ENCODE data around the gene LRCH4. TPM values are rescaled to one million over a fixed set of nuclear protein-coding genes. Genes with fewer than 3 reads are reported as not detected.
A peak's percentile ranks its signal among the peaks of the same experiment; 100 is the strongest.

The LRCH4 gene
- total RNA-seq, 1 donor from 2014 or later = 76.6 TPM

DNA sequence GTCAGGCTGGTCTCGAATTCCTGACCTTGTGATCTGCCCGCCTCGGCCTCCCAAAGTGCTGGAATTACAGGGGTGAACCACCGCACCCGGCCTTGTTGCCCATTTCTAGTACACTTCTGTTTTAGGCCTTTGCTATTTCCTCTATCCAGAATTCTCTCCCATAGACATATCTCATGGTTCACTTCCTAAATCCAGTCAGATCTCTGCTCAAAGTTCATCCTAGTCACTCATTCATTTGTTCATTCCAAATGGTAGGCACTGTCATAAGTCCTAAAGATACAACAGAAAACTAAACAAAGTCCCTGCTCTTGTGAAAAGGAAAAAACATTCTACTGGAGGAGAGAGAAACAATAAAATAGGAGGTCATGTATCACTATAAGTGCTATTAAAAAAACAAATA, 24.0 kb upstream of the LRCH4 start:
- Mint-ChIP-seq H3K4me1 (ENCODE audit: low read depth) (peaks cover 7% of the 10 kb centered on the region), H3K27ac (no peak overlapping the region), H3K9me3 (ENCODE audit: low read depth) (no peaks in the 10 kb centered on the region), H3K27me3 (peaks cover 22% of the 10 kb centered on the region), H3K36me3 (ENCODE audit: insufficient read depth) (peaks cover 2% of the 10 kb centered on the region), H3K4me3 (ENCODE audit: low read depth) (peak overlapping the region; percentile 0)
- TF ChIP-seq, protein P1, sequence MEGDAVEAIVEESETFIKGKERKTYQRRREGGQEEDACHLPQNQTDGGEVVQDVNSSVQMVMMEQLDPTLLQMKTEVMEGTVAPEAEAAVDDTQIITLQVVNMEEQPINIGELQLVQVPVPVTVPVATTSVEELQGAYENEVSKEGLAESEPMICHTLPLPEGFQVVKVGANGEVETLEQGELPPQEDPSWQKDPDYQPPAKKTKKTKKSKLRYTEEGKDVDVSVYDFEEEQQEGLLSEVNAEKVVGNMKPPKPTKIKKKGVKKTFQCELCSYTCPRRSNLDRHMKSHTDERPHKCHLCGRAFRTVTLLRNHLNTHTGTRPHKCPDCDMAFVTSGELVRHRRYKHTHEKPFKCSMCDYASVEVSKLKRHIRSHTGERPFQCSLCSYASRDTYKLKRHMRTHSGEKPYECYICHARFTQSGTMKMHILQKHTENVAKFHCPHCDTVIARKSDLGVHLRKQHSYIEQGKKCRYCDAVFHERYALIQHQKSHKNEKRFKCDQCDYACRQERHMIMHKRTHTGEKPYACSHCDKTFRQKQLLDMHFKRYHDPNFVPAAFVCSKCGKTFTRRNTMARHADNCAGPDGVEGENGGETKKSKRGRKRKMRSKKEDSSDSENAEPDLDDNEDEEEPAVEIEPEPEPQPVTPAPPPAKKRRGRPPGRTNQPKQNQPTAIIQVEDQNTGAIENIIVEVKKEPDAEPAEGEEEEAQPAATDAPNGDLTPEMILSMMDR (IDR thresholded peaks at IDR 0.05; ENCODE audit: unreplicated experiment) = no peak
- DNase-seq (ENCODE audit: low spot score, unreplicated experiment) = no peak

DNA sequence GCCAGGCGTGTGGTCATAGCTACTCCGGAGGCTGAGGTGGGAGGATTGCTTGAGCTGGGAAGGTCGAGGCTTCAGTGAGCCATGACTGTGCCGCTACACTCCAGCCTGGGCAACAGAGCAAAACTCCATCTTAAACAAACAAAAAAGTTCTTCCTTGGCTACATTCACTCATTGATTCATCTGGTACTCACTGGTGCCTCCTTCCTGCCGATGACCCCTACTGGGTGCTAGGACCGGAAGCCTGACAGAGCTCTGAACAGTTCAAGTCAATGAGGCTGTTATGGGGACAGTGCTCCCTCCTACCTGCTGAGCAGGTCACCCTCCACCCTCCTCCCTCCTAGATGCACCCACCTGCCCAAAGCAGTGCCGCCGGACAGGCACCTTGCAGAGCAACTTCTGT, 21.2 kb upstream of the LRCH4 start:
- Mint-ChIP-seq H3K4me3 (ENCODE audit: low read depth) (no peak overlapping the region), H3K4me1 (ENCODE audit: low read depth) (peaks cover 15% of the 10 kb centered on the region), H3K9me3 (ENCODE audit: low read depth) (no peaks in the 10 kb centered on the region), H3K27me3 (peaks cover 25% of the 10 kb centered on the region), H3K36me3 (ENCODE audit: insufficient read depth) (no peaks in the 10 kb centered on the region), H3K27ac (no peak overlapping the region)
- DNase-seq (ENCODE audit: low spot score, unreplicated experiment) = no peak
- TF ChIP-seq, protein P1 (IDR thresholded peaks at IDR 0.05; ENCODE audit: unreplicated experiment) = no peak

DNA sequence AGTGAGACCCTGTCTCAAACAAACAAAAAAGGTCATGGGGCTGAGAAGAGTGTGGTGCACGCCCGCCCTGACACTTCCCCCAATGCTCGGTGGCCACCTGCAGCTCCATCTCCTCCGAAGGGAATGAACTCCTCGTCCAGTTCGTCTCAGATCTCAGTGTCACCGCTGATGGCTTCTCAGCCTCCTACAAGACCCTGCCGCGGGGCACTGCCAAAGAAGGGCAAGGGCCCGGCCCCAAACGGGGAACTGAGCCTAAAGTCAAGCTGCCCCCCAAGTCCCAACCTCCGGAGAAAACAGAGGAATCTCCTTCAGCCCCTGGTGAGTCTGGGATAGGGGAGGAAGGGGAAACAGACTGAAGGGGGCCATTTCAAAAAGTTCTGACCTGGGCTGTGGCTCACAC, 20.4 kb upstream of the LRCH4 start:
- peaks cover 25% of the 10 kb centered on the region for H3K27me3 Mint-ChIP-seq

DNA sequence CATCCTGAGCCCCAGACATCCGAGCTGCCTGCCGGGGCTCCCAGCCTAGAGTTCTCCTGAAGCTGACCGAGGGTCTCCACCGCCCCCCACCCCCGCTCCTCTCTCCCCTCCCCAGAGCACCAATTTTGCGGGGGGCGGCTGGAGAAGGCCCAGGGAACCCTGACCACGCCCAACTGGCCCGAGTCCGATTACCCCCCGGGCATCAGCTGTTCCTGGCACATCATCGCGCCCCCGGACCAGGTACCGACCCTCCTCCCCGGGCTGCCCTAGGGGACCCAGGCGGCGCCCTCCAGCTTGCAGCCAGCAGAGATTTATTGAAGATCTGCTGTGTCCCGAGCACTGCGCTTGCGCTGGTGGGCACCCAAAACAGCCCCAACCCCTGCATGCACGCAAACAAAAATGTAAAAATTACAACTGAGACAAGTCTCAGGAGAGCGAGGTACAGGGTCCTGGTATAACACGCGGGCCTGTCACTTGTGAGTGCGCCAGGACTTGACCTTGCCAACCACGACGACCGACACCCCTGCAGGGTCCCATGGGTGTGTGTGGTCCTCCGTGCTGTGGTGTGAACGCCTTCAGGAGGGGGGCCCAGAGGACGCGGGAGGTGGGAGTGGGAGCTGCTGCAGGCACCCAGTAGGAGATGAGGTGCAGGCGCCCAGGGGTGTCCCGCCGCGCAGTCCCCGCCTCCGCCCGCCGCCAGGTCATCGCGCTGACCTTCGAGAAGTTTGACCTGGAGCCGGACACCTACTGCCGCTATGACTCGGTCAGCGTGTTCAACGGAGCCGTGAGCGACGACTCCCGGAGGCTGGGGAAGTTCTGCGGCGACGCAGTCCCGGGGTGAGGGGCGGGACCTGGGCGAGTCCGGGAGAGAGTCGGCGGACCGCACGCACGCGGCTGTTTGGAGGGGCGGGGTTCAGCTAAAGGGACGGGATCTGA, 19.3 kb upstream of the LRCH4 start:
- H3K4me3 Mint-ChIP-seq (ENCODE audit: low read depth) = peak overlapping the region; percentile 67

More for the DNA sequence above, 20.4 kb upstream of the LRCH4 start:
- no peaks in the 10 kb centered on the region for H3K9me3 Mint-ChIP-seq (ENCODE audit: low read depth)
- no peak for DNase-seq (ENCODE audit: low spot score, unreplicated experiment)
- TF ChIP-seq, protein P1 (IDR thresholded peaks at IDR 0.05; ENCODE audit: unreplicated experiment) = no peak
- no peak overlapping the region for H3K27ac Mint-ChIP-seq
- peak overlapping the region; percentile 67 for H3K4me3 Mint-ChIP-seq (ENCODE audit: low read depth)
- H3K36me3 Mint-ChIP-seq (ENCODE audit: insufficient read depth) = no peaks in the 10 kb centered on the region
- H3K4me1 Mint-ChIP-seq (ENCODE audit: low read depth) = peaks cover 16% of the 10 kb centered on the region

More for the DNA sequence above, 19.3 kb upstream of the LRCH4 start:
- Mint-ChIP-seq H3K27me3 (peaks cover 25% of the 10 kb centered on the region), H3K9me3 (ENCODE audit: low read depth) (no peaks in the 10 kb centered on the region), H3K4me1 (ENCODE audit: low read depth) (peaks cover 16% of the 10 kb centered on the region), H3K36me3 (ENCODE audit: insufficient read depth) (no peaks in the 10 kb centered on the region), H3K27ac (peak overlapping the region; percentile 7)
- TF ChIP-seq, protein P1 (IDR thresholded peaks at IDR 0.05; ENCODE audit: unreplicated experiment) = no peak
- DNase-seq (ENCODE audit: low spot score, unreplicated experiment) = no peak
